Activated CD4-positive, alpha-beta T cell treated with anti-CD3 and anti-CD28 coated beads, Interleukin-2, amount 10 ng/mL, durations not matched to agents 7 days and 5 days (primary cell): ENCODE data around the gene PRR12. TPM values are rescaled to one million over a fixed set of nuclear protein-coding genes. Genes with fewer than 3 reads are reported as not detected.

ENCODE experiments used
- CTCF ChIA-PET: fragments of 350-600 bp; sonication (Branson Sonifier 250); formaldehyde crosslinking; loops from one replicate; lab custom pipeline; 2021; ENCODE audit warnings: antibody characterized with exemption; lab: Charles Lee
- POLR2A ChIA-PET: fragments of 350-600 bp; sonication (Branson Sonifier 250); formaldehyde crosslinking; loops from one replicate; lab custom pipeline; 2021; ENCODE audit warnings: antibody characterized with exemption; lab: Charles Lee
- DNase-seq: peaks from one replicate; pipeline ENCODE4 v3.0.0-alpha.2; 2020
- H3K27ac Mint-ChIP-seq: one replicate; pipeline ENCODE4 v1.8.0; 2021; ENCODE audit warnings: mild to moderate bottlenecking, moderate library complexity, mixed read lengths
- H3K27me3 Mint-ChIP-seq: one replicate; pipeline ENCODE4 v1.8.0; 2021; ENCODE audit warnings: mixed read lengths
- H3K36me3 Mint-ChIP-seq: one replicate; pipeline ENCODE4 v1.8.0; 2021; ENCODE audit warnings: low read depth, mixed read lengths
- H3K4me1 Mint-ChIP-seq: one replicate; pipeline ENCODE4 v1.8.0; 2021; ENCODE audit warnings: mixed read lengths
- H3K4me3 Mint-ChIP-seq: one replicate; pipeline ENCODE4 v1.8.0; 2021; ENCODE audit warnings: mild to moderate bottlenecking, moderate library complexity, mixed read lengths
- H3K9me3 Mint-ChIP-seq: one replicate; pipeline ENCODE4 v1.8.0; 2021; ENCODE audit warnings: mixed read lengths
- total RNA-seq, 2 experiments: library from RNA; stranded (reverse); gene quantifications; one replicate each; pipeline ENCODE4 v1.2.3, GENCODE V29; 2021

PRR12 gene
- total RNA-seq, 2 experiments from 2014 or later = 41.5 to 45.9 TPM

DNA sequence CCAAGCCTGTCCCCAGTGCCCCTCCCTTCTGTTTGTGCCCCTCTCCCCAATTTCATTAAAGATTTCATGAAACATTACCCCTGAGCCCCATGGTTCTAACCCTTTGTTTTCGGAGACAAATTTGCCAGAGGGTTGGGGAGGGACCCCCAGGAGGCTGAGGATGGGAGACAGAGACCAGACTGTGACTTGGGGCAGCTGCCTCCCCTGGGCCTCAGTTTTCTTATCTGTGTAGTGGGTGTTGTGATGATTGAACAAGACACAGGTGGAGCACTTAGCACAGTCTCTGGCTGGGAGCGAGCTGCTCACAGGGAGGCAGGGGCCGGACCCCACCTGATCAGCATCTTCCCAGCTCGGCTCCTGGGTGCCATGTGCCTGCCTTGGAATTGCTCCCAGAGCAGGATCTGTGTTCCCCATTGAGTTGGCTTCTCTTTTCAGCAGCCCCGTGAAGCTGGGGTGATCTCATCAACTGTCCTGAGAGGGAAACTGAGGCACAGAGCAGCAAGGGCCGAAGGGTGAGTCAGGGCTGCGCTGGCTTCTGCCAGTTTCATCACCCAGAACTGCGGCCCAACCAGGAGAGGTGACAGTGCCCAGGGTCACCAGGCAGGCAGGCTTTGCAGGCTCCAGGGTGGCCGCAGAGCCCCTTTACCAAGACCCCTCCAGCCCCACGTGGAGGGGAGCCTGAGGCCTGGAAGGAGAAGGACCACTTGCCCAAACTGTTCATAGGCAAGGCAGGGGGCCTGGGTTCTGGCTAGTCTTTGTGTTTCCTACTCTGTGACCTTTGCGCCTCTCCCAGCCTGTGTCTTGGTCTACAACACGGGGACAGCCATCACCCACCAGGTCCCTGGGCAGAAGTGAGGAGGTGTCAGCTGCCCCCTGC is 67.8 kb downstream of the PRR12 start:
- Mint-ChIP-seq H3K9me3 (no peaks in the 10 kb centered on the region), H3K27me3 (no peaks in the 10 kb centered on the region), H3K36me3 (peaks cover 38% of the 10 kb centered on the region), H3K4me1 (peaks cover 16% of the 10 kb centered on the region), H3K4me3 (no peak overlapping the region), H3K27ac (no peak overlapping the region)
- POLR2A ChIA-PET = no interaction called here
- DNase-seq = no peak
- CTCF ChIA-PET = interaction anchor here (0.6 to 1.5 kb wide), 4 partner anchors 10 to 96 kb away, joined by 3 to 4 read pairs (median 4); partner anchors contain the start of gene RRAS

DNA sequence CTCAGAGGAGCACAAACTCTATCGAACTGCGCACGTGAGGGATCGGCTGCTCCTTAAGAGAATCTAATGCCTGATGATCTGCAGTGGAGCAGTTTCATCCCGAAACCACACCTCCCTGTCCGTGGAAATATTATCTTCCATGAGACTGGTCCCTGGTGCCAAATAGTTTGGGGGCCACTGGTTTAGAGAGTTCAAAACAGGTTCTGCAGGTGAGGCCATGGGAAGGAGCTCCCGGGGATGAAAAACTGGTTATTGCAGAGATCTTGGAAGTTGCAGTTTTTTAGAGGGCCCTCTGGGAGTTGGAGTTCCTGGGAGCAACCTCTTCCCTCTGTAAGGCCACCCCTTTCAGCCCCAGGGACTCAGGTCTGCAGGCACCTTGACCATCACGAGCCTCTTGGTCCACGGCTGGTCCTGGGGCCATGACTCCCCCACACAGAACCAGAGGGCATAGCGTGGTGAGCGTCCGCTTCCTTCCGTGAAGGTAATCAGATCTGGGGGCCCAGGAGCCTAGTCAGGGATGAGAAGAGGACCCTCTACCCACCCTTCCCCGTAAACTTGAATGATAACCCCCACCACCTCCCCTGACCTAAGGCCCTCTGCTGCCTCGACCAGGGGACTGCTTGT is 69.5 kb downstream of the PRR12 start:
- no peak overlapping the region for H3K4me3 Mint-ChIP-seq
- no peaks in the 10 kb centered on the region for H3K9me3 Mint-ChIP-seq
- peaks cover 41% of the 10 kb centered on the region for H3K36me3 Mint-ChIP-seq
- no peaks in the 10 kb centered on the region for H3K27me3 Mint-ChIP-seq
- H3K27ac Mint-ChIP-seq = peak overlapping the region; percentile 46
- H3K4me1 Mint-ChIP-seq = peaks cover 21% of the 10 kb centered on the region
- ChIA-PET POLR2A (no interaction called here), CTCF (no interaction called here)
- DNase-seq = no peak

- no peak for DNase-seq
- peaks cover 33% of the 10 kb centered on the region for H3K36me3 Mint-ChIP-seq
- no peak overlapping the region for H3K27ac Mint-ChIP-seq
- CTCF ChIA-PET = interaction anchor here (1.0 kb wide), 2 partner anchors 17 to 22 kb away, joined by 3 read pairs; no protein-coding TSS in a partner anchor
- no peak overlapping the region for H3K4me3 Mint-ChIP-seq
- POLR2A ChIA-PET = interaction anchor here (1.0 kb wide), 1 partner anchor 166 kb away, joined by 3 read pairs; no protein-coding TSS in a partner anchor
- no peaks in the 10 kb centered on the region for H3K27me3 Mint-ChIP-seq
- H3K4me1 Mint-ChIP-seq = peaks cover 32% of the 10 kb centered on the region
- H3K9me3 Mint-ChIP-seq = no peaks in the 10 kb centered on the region
These were observed 71.0 kb downstream of the PRR12 start for GRCh38 chr19:49662011-49662410.

DNA sequence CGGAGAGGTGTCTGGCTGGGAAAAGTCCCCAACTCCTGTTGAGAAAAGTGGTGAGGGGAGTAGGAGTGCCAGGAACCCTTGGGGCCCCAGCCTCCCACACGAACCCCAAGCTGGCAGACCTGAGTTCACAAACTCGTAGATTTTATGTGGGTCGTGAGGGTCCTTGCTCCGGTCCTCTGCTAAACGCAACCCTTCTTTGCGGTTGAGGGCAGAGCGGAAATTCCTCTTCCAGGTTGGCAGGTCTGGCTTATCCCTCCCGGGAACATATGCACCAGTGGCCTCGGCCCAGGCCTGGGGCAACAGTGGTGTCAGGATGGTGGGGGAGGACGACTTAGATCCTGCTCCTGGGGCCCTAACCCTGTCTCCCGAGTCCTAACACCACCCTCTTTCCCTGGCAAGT is 72.2 kb downstream of the PRR12 start:
- DNase-seq = no peak
- no peaks in the 10 kb centered on the region for H3K27me3 Mint-ChIP-seq
- H3K27ac Mint-ChIP-seq = peak overlapping the region; percentile 97
- peaks cover 27% of the 10 kb centered on the region for H3K36me3 Mint-ChIP-seq
- peak overlapping the region; percentile 99 for H3K4me3 Mint-ChIP-seq
- POLR2A ChIA-PET = interaction anchor here (0.7 kb wide), 2 partner anchors 33 to 1269 kb away, joined by 3 to 8 read pairs; no protein-coding TSS in a partner anchor
- peaks cover 39% of the 10 kb centered on the region for H3K4me1 Mint-ChIP-seq
- H3K9me3 Mint-ChIP-seq = no peaks in the 10 kb centered on the region
- CTCF ChIA-PET = interaction anchor here (1.2 to 1.3 kb wide), 2 partner anchors 12 to 15 kb away, joined by 4 to 5 read pairs; no protein-coding TSS in a partner anchor

DNA sequence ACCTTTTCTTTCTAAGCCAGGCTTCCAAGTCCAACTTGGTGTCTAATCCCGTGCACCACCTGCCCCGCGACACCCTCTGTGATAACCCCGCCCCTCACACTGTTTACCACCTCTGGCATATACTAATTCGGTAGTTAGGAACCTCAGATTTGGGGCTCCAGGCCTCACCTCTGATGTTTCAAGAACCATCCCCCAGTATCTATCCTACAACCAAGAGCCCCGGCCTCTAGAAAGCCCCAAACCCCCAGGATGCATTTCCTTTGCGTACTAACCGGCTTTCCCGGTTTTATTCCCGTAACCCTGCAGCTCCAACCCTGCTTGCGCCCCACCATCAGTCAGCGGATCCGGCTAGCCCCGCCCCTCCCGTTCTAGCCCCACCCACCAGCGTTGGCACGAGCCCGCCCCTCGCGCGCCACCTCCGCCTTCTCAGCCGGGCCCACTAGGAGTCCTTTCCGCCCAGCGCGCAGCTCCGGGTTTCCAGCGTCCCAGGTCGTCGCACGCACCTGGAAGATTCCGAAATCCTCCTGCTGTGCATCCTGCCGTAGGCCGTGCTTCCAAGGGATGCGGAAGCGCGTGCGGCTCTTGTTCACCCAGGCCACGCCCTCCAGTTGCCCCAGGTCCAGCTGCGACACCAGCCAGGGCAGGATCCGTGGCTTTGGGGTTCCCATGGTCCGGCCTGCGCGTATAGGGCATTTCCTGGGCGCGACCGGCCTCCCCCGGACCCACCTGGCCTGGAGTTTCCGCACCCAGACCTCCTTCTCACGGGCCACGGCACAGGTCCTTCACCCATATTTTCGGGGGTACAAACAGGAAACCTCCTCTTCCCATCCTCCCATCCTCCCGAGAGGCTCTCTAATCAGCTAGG is 73.4 kb downstream of the PRR12 start:
- Mint-ChIP-seq H3K4me3 (peak overlapping the region; percentile 99), H3K9me3 (no peaks in the 10 kb centered on the region), H3K27ac (peak overlapping the region; percentile 97), H3K4me1 (peaks cover 41% of the 10 kb centered on the region), H3K27me3 (no peaks in the 10 kb centered on the region), H3K36me3 (peaks cover 22% of the 10 kb centered on the region)
- CTCF ChIA-PET = interaction anchor here (0.6 to 2.2 kb wide), 4 partner anchors 11 to 857 kb away, joined by 3 to 8 read pairs (median 4); no protein-coding TSS in a partner anchor
- POLR2A ChIA-PET = interaction anchor here (0.7 to 1.1 kb wide), 3 partner anchors 24 to 1268 kb away, joined by 3 to 8 read pairs (median 3); partner anchors contain the start of gene RRAS
- DNase-seq = peak; percentile 92

- Mint-ChIP-seq H3K4me1 (peaks cover 41% of the 10 kb centered on the region), H3K9me3 (no peaks in the 10 kb centered on the region), H3K4me3 (peak overlapping the region; percentile 99), H3K27ac (peak overlapping the region; percentile 97), H3K36me3 (peaks cover 26% of the 10 kb centered on the region), H3K27me3 (no peaks in the 10 kb centered on the region)
- POLR2A ChIA-PET = interaction anchor here (1.0 kb wide), 1 partner anchor 11 kb away, joined by 5 read pairs; no protein-coding TSS in a partner anchor
- no peak for DNase-seq
- CTCF ChIA-PET = interaction anchor here (0.6 to 2.2 kb wide), 2 partner anchors 11 to 102 kb away, joined by 3 to 8 read pairs; no protein-coding TSS in a partner anchor
These were observed 74.0 kb downstream of the PRR12 start for GRCh38 chr19:49665036-49665350.

DNA sequence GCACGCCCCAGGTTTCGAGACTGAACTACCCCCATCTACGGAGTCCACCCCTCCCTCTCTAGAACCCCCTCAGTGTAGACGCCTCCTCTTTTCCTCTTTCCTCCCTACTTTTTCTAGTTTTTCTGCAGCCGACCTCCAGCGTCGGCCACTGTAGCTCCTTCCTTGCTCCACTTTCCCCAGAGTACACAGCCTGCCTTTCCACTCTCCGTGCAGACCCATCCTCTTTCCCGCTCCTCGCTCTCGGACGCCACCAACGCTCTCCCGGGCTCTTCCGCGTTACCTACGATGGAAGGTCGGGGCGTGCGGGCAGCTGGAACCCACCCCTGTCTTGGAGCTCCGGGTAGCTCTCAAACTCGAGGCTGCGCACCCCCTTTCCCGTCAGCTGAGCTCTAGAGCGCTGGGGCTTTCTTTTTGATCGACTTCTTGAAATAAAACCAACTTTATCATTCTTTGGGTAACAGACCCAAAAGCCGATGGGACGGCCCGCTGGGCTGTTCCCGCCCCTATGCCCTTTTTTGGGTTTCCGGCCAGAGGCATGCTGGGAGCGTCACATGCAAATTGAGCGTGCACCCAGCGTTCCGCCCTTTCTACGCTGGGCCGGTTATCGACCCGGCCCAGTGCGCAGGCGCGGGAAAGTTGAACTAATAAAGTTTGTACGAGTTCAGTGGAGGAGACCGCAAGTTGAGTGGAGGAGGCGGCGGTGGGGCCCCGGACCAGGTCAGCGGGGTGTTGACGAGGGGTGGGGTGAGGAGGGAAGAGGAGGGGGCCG is 74.6 kb downstream of the PRR12 start, which contains the start of the genes BCL2L12 and IRF3:
TSS of gene BCL2L12 (plus strand) at position 583 of the 769 bp plus-strand sequence. CDS start 760 bp downstream, outside the sequence.
TSS of gene IRF3 (minus strand) at position 507 of the 769 bp plus-strand sequence. CDS start 1,019 bp downstream, outside the sequence.
- POLR2A ChIA-PET = interaction anchor here (1.0 kb wide), 1 partner anchor 11 kb away, joined by 5 read pairs; no protein-coding TSS in a partner anchor
- peak within 1 kb of the TSS; percentile 97 for H3K27ac Mint-ChIP-seq
- CTCF ChIA-PET = interaction anchor here (0.6 to 2.2 kb wide), 2 partner anchors 10 to 103 kb away, joined by 3 to 8 read pairs; no protein-coding TSS in a partner anchor
- H3K27me3 Mint-ChIP-seq = no peaks in the 10 kb centered on the region
- peak; percentile 100 for DNase-seq
- H3K36me3 Mint-ChIP-seq = peaks cover 26% of the 10 kb centered on the region
- peak within 1 kb of the TSS; percentile 99 for H3K4me3 Mint-ChIP-seq
- H3K9me3 Mint-ChIP-seq = no peaks in the 10 kb centered on the region
- peaks cover 39% of the 10 kb centered on the region for H3K4me1 Mint-ChIP-seq

DNA sequence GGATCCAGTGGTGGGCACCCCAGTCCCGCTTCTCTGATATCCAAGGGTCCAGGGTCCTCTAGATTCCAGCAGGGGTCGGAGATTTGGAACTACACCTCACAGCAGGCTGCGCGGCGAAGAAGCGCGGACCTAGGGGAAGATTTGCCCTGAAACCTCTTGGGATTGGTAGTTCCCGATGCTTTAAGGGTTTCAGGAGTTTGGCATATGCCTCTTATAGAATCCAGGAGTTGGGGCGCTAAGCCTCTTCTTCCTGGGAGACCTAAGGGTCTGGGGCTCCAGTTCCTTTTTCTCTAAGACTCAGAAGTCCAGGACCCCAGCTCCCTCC is 75.1 kb downstream of the PRR12 start:
- peak overlapping the region; percentile 99 for H3K4me3 Mint-ChIP-seq
- peaks cover 39% of the 10 kb centered on the region for H3K4me1 Mint-ChIP-seq
- H3K36me3 Mint-ChIP-seq = peaks cover 26% of the 10 kb centered on the region
- peak overlapping the region; percentile 97 for H3K27ac Mint-ChIP-seq
- DNase-seq = no peak
- POLR2A ChIA-PET = interaction anchor here (1.0 kb wide), 1 partner anchor 10 kb away, joined by 5 read pairs; no protein-coding TSS in a partner anchor
- no peaks in the 10 kb centered on the region for H3K9me3 Mint-ChIP-seq
- H3K27me3 Mint-ChIP-seq = no peaks in the 10 kb centered on the region
- CTCF ChIA-PET = interaction anchor here (1.1 to 2.2 kb wide), 2 partner anchors 10 to 11 kb away, joined by 3 to 8 read pairs; no protein-coding TSS in a partner anchor

GRCh38 chr19:49667473-49667872 is 76.5 kb downstream of the PRR12 start:
- no peak for DNase-seq
- H3K27ac Mint-ChIP-seq = peak overlapping the region; percentile 97

GRCh38 chr19:49669516-49669915 is 78.5 kb downstream of the PRR12 start:
- CTCF ChIA-PET = no interaction called here
- H3K4me1 Mint-ChIP-seq = peaks cover 29% of the 10 kb centered on the region
- no peak for DNase-seq
- peaks cover 17% of the 10 kb centered on the region for H3K36me3 Mint-ChIP-seq
- no peak overlapping the region for H3K4me3 Mint-ChIP-seq
- POLR2A ChIA-PET = no interaction called here
- no peak overlapping the region for H3K27ac Mint-ChIP-seq
- H3K9me3 Mint-ChIP-seq = no peaks in the 10 kb centered on the region
- H3K27me3 Mint-ChIP-seq = no peaks in the 10 kb centered on the region

More at GRCh38 chr19:49667473-49667872, 76.5 kb downstream of the PRR12 start:
- POLR2A ChIA-PET = interaction anchor here (1.2 kb wide), 1 partner anchor 9 kb away, joined by 3 read pairs; no protein-coding TSS in a partner anchor
- Mint-ChIP-seq H3K27me3 (no peaks in the 10 kb centered on the region), H3K9me3 (no peaks in the 10 kb centered on the region), H3K4me1 (peaks cover 47% of the 10 kb centered on the region), H3K4me3 (peak overlapping the region; percentile 99), H3K36me3 (peaks cover 28% of the 10 kb centered on the region)
- CTCF ChIA-PET = interaction anchor here (1.0 to 2.4 kb wide), 3 partner anchors 9 to 96 kb away, joined by 3 to 7 read pairs (median 3); no protein-coding TSS in a partner anchor
